ENCODE measurements around the gene IQCB1.

GRCh38 chr3:121817753-121818152 is 17.1 kb downstream of the IQCB1 start:
- no peak for TF ChIP-seq CTCF (IDR thresholded peaks at IDR 0.05; ENCODE audit: insufficient read depth, low read length, poor library complexity, severe bottlenecking)
- no peak for TF ChIP-seq EZH2phosphoT487 (conservative IDR thresholded peaks at IDR 0.05; ENCODE audit: low read length)
